SU-DHL-6 (cell line): ENCODE results near the gene OAS3.

ENCODE experiments used
- EZH2phosphoT487 ChIP-seq: fragments of 200-600 bp; sonication (generic), shearing (Covaris generic); conservative IDR thresholded peaks from 2 replicates; pipeline ENCODE4 v1.6.1; 2018; ENCODE audit warnings: mild to moderate bottlenecking, antibody characterized with exemption, low read length, moderate library complexity, mixed read lengths
- TF ChIP-seq, protein P1 (sequence below): fragments of 200-600 bp; sonication (generic); IDR thresholded peaks from one replicate; pipeline ENCODE4 v1.5.1; 2017; ENCODE audit warnings: antibody characterized with exemption, mild to moderate bottlenecking, low read length, moderate library complexity; ENCODE audit not compliant: insufficient read depth, poor library complexity, severe bottlenecking

DNA sequence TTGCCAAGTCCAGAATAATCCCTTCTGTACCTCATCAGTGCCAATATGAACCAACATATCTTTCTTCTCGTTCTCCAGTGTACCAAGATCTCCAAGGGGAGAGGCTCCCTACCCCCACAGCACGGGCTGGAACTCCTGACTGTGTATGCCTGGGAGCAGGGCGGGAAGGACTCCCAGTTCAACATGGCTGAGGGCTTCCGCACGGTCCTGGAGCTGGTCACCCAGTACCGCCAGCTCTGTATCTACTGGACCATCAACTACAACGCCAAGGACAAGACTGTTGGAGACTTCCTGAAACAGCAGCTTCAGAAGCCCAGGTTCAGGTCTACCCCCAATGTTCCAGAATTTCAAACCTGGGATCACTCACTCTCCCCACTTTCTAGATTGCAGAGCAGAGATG, 29.6 kb downstream of the OAS3 start:
- TF ChIP-seq, protein P1, sequence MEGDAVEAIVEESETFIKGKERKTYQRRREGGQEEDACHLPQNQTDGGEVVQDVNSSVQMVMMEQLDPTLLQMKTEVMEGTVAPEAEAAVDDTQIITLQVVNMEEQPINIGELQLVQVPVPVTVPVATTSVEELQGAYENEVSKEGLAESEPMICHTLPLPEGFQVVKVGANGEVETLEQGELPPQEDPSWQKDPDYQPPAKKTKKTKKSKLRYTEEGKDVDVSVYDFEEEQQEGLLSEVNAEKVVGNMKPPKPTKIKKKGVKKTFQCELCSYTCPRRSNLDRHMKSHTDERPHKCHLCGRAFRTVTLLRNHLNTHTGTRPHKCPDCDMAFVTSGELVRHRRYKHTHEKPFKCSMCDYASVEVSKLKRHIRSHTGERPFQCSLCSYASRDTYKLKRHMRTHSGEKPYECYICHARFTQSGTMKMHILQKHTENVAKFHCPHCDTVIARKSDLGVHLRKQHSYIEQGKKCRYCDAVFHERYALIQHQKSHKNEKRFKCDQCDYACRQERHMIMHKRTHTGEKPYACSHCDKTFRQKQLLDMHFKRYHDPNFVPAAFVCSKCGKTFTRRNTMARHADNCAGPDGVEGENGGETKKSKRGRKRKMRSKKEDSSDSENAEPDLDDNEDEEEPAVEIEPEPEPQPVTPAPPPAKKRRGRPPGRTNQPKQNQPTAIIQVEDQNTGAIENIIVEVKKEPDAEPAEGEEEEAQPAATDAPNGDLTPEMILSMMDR, result no peak
- no peak for TF ChIP-seq EZH2phosphoT487
